ENCODE data around the gene DPM2.

DNA sequence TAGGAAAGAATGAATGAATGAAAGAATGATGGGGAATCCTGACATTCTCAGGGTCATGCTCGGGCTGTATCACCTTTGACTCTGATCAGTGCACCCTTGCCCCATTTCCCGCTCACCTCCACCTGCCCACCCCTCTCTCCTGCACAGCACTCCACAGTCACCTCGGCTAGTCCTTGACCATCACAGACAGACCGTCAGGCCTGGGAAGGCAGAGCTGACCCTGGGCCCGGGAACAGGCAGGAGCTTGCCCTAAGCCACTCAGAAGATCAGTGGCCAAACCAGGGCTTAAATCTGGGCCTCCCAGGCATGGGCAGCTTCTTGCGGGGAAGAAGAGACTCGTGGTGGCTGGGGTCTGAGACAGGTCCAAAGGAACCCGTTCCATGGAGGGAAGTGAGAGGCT lies 41.8 kb downstream of the DPM2 start:
- TF ChIP-seq, protein P1, sequence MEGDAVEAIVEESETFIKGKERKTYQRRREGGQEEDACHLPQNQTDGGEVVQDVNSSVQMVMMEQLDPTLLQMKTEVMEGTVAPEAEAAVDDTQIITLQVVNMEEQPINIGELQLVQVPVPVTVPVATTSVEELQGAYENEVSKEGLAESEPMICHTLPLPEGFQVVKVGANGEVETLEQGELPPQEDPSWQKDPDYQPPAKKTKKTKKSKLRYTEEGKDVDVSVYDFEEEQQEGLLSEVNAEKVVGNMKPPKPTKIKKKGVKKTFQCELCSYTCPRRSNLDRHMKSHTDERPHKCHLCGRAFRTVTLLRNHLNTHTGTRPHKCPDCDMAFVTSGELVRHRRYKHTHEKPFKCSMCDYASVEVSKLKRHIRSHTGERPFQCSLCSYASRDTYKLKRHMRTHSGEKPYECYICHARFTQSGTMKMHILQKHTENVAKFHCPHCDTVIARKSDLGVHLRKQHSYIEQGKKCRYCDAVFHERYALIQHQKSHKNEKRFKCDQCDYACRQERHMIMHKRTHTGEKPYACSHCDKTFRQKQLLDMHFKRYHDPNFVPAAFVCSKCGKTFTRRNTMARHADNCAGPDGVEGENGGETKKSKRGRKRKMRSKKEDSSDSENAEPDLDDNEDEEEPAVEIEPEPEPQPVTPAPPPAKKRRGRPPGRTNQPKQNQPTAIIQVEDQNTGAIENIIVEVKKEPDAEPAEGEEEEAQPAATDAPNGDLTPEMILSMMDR (IDR thresholded peaks at IDR 0.05), result no peak
- TF ChIP-seq POLR2A (IDR thresholded peaks at IDR 0.05) (no peak), EP300 (IDR thresholded peaks at IDR 0.05) (no peak)
